Measurements from ENCODE around the gene DDAH1. TPM values are rescaled to one million over a fixed set of nuclear protein-coding genes. Genes with fewer than 3 reads are reported as not detected.
"Not testable (repeated sequence)": the region's sequence is repeated elsewhere in the genome, so short reads cannot be mapped to it uniquely, and the experiment has no call there.

The DDAH1 gene
- polyA plus RNA-seq, 3 donors: 5.4 to 9.1 (median 5.6) TPM

- WGBS, 3 donors: 77 to 81% (median 80%) methylated on average over 1 of the region's 1 CpG
- no peak overlapping the region for H3K27ac ChIP-seq (ENCODE audit: low read depth, low read length)
Measured at GRCh38 chr1:85478366-85478765, 13.4 kb upstream of the DDAH1 start.

GRCh38 chr1:85475055-85475454 is 10.1 kb upstream of the DDAH1 start:
- WGBS, 3 donors: 76 to 84% (median 81%) methylated on average over 3 of the region's 3 CpGs
- H3K27ac ChIP-seq (ENCODE audit: low read depth, low read length): no peak overlapping the region

GRCh38 chr1:85473390-85473789 is 8.4 kb upstream of the DDAH1 start:
- H3K27ac ChIP-seq (ENCODE audit: low read depth, low read length): no peak overlapping the region
- 47 to 79% (median 57%) methylated on average over 6 of the region's 6 CpGs for WGBS, 3 donors

GRCh38 chr1:85471558-85471957 is 6.6 kb upstream of the DDAH1 start:
- H3K27ac ChIP-seq (ENCODE audit: low read depth, low read length): no peak overlapping the region
- WGBS, 3 donors: 50 to 68% (median 53%) methylated on average over 1 of the region's 1 CpG

GRCh38 chr1:85470130-85470529 is 5.2 kb upstream of the DDAH1 start:
- 76 to 85% (median 83%) methylated on average over 2 of the region's 2 CpGs for WGBS, 3 donors
- H3K27ac ChIP-seq (ENCODE audit: low read depth, low read length): not testable (repeated sequence)

GRCh38 chr1:85467929-85468540 is 3.1 kb upstream of the DDAH1 start:
- WGBS, 3 donors: 93 to 98% (median 96%) methylated on average over 3 of the region's 3 CpGs
- no peak overlapping the region for H3K27ac ChIP-seq (ENCODE audit: low read depth, low read length)

- no peak overlapping the region for H3K27ac ChIP-seq (ENCODE audit: low read depth, low read length)
- WGBS, 3 donors: 95 to 98% (median 96%) methylated on average over 5 of the region's 5 CpGs
Measured at GRCh38 chr1:85467036-85467435, 2.1 kb upstream of the DDAH1 start.

GRCh38 chr1:85465786-85466134 is 801 bp upstream of the DDAH1 start:
- WGBS, 3 donors: 21 to 78% (median 40%) methylated on average over 1 of the region's 1 CpG
- H3K27ac ChIP-seq (ENCODE audit: low read depth, low read length): no peak overlapping the region

GRCh38 chr1:85464497-85465098 is 361 bp downstream of the DDAH1 start:
- H3K27ac ChIP-seq (ENCODE audit: low read depth, low read length): no peak overlapping the region
- 0 to 1% (median 0%) methylated on average over 69 to 72 of the region's 72 CpGs for WGBS, 3 donors

GRCh38 chr1:85463731-85464496 is 1.0 kb downstream of the DDAH1 start:
- WGBS, 3 donors: 3 to 8% (median 5%) methylated on average over 26 of the region's 26 CpGs
- no peak overlapping the region for H3K27ac ChIP-seq (ENCODE audit: low read depth, low read length)

GRCh38 chr1:85462931-85463649 is 1.9 kb downstream of the DDAH1 start:
- 52 to 92% (median 86%) methylated on average over 4 of the region's 4 CpGs for WGBS, 3 donors
- no peak overlapping the region for H3K27ac ChIP-seq (ENCODE audit: low read depth, low read length)

- H3K27ac ChIP-seq (ENCODE audit: low read depth, low read length): no peak overlapping the region
- WGBS, 3 donors: 32 to 70% (median 49%) methylated on average over 5 of the region's 5 CpGs
Measured at GRCh38 chr1:85461216-85461918, 3.6 kb downstream of the DDAH1 start.

- 20 to 83% (median 68%) methylated on average over 2 of the region's 2 CpGs for WGBS, 3 donors
- H3K27ac ChIP-seq (ENCODE audit: low read depth, low read length): no peak overlapping the region
Measured at GRCh38 chr1:85460555-85461088, 4.3 kb downstream of the DDAH1 start.

- WGBS, 3 donors: 20 to 50% (median 36%) methylated on average over 2 of the region's 2 CpGs
Measured at GRCh38 chr1:85459290-85459689, 5.7 kb downstream of the DDAH1 start.

GRCh38 chr1:85454214-85454613 is 10.7 kb downstream of the DDAH1 start:
- WGBS, 3 donors: 94 to 98% (median 95%) methylated on average over 4 of the region's 4 CpGs
- H3K27ac ChIP-seq (ENCODE audit: low read depth, low read length): no peak overlapping the region

More at GRCh38 chr1:85459290-85459689, 5.7 kb downstream of the DDAH1 start:
- H3K27ac ChIP-seq (ENCODE audit: low read depth, low read length): no peak overlapping the region

GRCh38 chr1:85453640-85454194 is 11.2 kb downstream of the DDAH1 start:
- 80 to 85% (median 83%) methylated on average over 2 of the region's 2 CpGs for WGBS, 3 donors
- H3K27ac ChIP-seq (ENCODE audit: low read depth, low read length): no peak overlapping the region

- no peak overlapping the region for H3K27ac ChIP-seq (ENCODE audit: low read depth, low read length)
- 53 to 87% (median 76%) methylated on average over 2 of the region's 2 CpGs for WGBS, 3 donors
Measured at GRCh38 chr1:85452948-85453347, 12.0 kb downstream of the DDAH1 start.

GRCh38 chr1:85451236-85451830 is 13.6 kb downstream of the DDAH1 start:
- WGBS, 3 donors: 92 to 94% (median 93%) methylated on average over 2 of the region's 2 CpGs
- H3K27ac ChIP-seq (ENCODE audit: low read depth, low read length): no peak overlapping the region
